Measurements from ENCODE around the gene KY. TPM values are rescaled to one million over a fixed set of nuclear protein-coding genes. Genes with fewer than 3 reads are reported as not detected.

The KY gene
- total RNA-seq, 1 donor from 2014 or later, result not detected

GRCh38 chr3:134696155-134696554, 45.3 kb upstream of the KY start:
- DNase-seq (ENCODE audit: low spot score in 2 of 2, unreplicated experiment in 2 of 2), result no peak
- no peaks in the 10 kb centered on the region for H3K4me1 Mint-ChIP-seq
- TF ChIP-seq, protein P1, sequence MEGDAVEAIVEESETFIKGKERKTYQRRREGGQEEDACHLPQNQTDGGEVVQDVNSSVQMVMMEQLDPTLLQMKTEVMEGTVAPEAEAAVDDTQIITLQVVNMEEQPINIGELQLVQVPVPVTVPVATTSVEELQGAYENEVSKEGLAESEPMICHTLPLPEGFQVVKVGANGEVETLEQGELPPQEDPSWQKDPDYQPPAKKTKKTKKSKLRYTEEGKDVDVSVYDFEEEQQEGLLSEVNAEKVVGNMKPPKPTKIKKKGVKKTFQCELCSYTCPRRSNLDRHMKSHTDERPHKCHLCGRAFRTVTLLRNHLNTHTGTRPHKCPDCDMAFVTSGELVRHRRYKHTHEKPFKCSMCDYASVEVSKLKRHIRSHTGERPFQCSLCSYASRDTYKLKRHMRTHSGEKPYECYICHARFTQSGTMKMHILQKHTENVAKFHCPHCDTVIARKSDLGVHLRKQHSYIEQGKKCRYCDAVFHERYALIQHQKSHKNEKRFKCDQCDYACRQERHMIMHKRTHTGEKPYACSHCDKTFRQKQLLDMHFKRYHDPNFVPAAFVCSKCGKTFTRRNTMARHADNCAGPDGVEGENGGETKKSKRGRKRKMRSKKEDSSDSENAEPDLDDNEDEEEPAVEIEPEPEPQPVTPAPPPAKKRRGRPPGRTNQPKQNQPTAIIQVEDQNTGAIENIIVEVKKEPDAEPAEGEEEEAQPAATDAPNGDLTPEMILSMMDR (IDR thresholded peaks at IDR 0.05; ENCODE audit: unreplicated experiment), result no peak
- H3K9me3 Mint-ChIP-seq, result no peaks in the 10 kb centered on the region
- H3K27ac Mint-ChIP-seq, result no peak overlapping the region
- no peak overlapping the region for H3K4me3 Mint-ChIP-seq
- H3K27me3 Mint-ChIP-seq (ENCODE audit: low read depth), result peaks cover 65% of the 10 kb centered on the region
- H3K36me3 Mint-ChIP-seq, result no peaks in the 10 kb centered on the region

GRCh38 chr3:134694946-134695543, 44.2 kb upstream of the KY start:
- no peaks in the 10 kb centered on the region for H3K4me1 Mint-ChIP-seq
- H3K36me3 Mint-ChIP-seq, result no peaks in the 10 kb centered on the region
- TF ChIP-seq, protein P1 (IDR thresholded peaks at IDR 0.05; ENCODE audit: unreplicated experiment), result no peak
- DNase-seq (ENCODE audit: low spot score in 2 of 2, unreplicated experiment in 2 of 2), result no peak
- H3K9me3 Mint-ChIP-seq, result no peaks in the 10 kb centered on the region
- H3K27me3 Mint-ChIP-seq (ENCODE audit: low read depth), result peaks cover 63% of the 10 kb centered on the region
- no peak overlapping the region for H3K27ac Mint-ChIP-seq
- no peak overlapping the region for H3K4me3 Mint-ChIP-seq

GRCh38 chr3:134694466-134694865, 43.6 kb upstream of the KY start:
- Mint-ChIP-seq H3K27me3 (ENCODE audit: low read depth) (peaks cover 62% of the 10 kb centered on the region), H3K4me1 (no peaks in the 10 kb centered on the region), H3K27ac (no peak overlapping the region), H3K36me3 (no peaks in the 10 kb centered on the region), H3K9me3 (no peaks in the 10 kb centered on the region), H3K4me3 (no peak overlapping the region)
- TF ChIP-seq, protein P1 (IDR thresholded peaks at IDR 0.05; ENCODE audit: unreplicated experiment), result no peak
- DNase-seq (ENCODE audit: low spot score in 2 of 2, unreplicated experiment in 2 of 2), result no peak

DNA sequence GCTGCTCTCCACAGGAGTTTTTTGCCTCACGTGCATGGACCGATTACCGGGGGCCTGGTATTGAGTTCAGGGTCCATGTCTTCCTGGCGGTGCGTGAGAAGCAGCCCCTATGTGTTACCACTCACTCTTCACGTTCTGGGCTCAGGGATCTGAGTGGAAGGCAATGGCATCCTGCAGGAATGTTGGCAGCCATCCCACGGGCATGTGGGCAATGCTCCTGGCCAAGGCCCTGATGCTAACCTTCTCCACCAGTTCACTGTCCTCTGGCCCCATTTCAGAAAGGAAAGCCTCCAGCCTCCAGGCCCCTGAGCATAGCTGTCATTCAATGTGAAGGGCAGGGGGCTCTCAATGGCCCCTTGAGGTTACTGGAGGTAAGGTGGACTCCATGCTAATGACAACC, 43.0 kb upstream of the KY start:
- Mint-ChIP-seq H3K4me3 (no peak overlapping the region), H3K27me3 (ENCODE audit: low read depth) (peaks cover 61% of the 10 kb centered on the region), H3K27ac (no peak overlapping the region), H3K9me3 (no peaks in the 10 kb centered on the region), H3K4me1 (no peaks in the 10 kb centered on the region), H3K36me3 (no peaks in the 10 kb centered on the region)
- TF ChIP-seq, protein P1 (IDR thresholded peaks at IDR 0.05; ENCODE audit: unreplicated experiment), result no peak
- DNase-seq (ENCODE audit: low spot score in 2 of 2, unreplicated experiment in 2 of 2), result no peak

GRCh38 chr3:134693226-134693625, 42.4 kb upstream of the KY start:
- H3K4me1 Mint-ChIP-seq, result no peaks in the 10 kb centered on the region
- TF ChIP-seq, protein P1 (IDR thresholded peaks at IDR 0.05; ENCODE audit: unreplicated experiment), result no peak
- no peaks in the 10 kb centered on the region for H3K9me3 Mint-ChIP-seq
- no peak overlapping the region for H3K27ac Mint-ChIP-seq
- H3K36me3 Mint-ChIP-seq, result no peaks in the 10 kb centered on the region
- no peak overlapping the region for H3K4me3 Mint-ChIP-seq
- no peak for DNase-seq (ENCODE audit: low spot score in 2 of 2, unreplicated experiment in 2 of 2)
- H3K27me3 Mint-ChIP-seq (ENCODE audit: low read depth), result peaks cover 64% of the 10 kb centered on the region

- TF ChIP-seq, protein P1 (IDR thresholded peaks at IDR 0.05; ENCODE audit: unreplicated experiment), result no peak
- H3K9me3 Mint-ChIP-seq, result no peaks in the 10 kb centered on the region
- H3K36me3 Mint-ChIP-seq, result no peaks in the 10 kb centered on the region
- H3K27ac Mint-ChIP-seq, result no peak overlapping the region
- H3K4me1 Mint-ChIP-seq, result no peaks in the 10 kb centered on the region
- no peak overlapping the region for H3K4me3 Mint-ChIP-seq
- H3K27me3 Mint-ChIP-seq (ENCODE audit: low read depth), result peaks cover 59% of the 10 kb centered on the region
- no peak for DNase-seq (ENCODE audit: low spot score in 2 of 2, unreplicated experiment in 2 of 2)
Observed at GRCh38 chr3:134690226-134690625, 39.4 kb upstream of the KY start.

All from mesothelial cell of epicardium (in vitro differentiated cells).